ENCODE measurements around the gene GAP43.

Gene GAP43

GRCh38 chr3:115615001-115615814, 8.1 kb upstream of the GAP43 start:
- no peak overlapping the region for H2AFZ ChIP-seq (ENCODE audit: low read depth, low read length, severe bottlenecking)
- H3K9me2 ChIP-seq (replicated peaks; ENCODE audit: insufficient read depth, low read length), result no peaks in the 10 kb centered on the region
- no peaks in the 10 kb centered on the region for H4K20me1 ChIP-seq (ENCODE audit: low read depth, low read length)
- no peaks in the 10 kb centered on the region for H3K9me3 ChIP-seq (ENCODE audit: insufficient read depth, low read length)
- no peak for TF ChIP-seq CTCF (IDR thresholded peaks at IDR 0.05; ENCODE audit: insufficient read depth, low read length, poor library complexity, severe bottlenecking)
- no peak for TF ChIP-seq EZH2phosphoT487 (conservative IDR thresholded peaks at IDR 0.05; ENCODE audit: low read length)
- H3F3A ChIP-seq (ENCODE audit: insufficient read depth), result no peaks in the 10 kb centered on the region
- H3K27ac ChIP-seq (ENCODE audit: low read depth, low read length), result no peak overlapping the region
- no peaks in the 10 kb centered on the region for H3K36me3 ChIP-seq (ENCODE audit: low read length)
- H3K9ac ChIP-seq (ENCODE audit: low read length), result no peak overlapping the region
- H3K79me2 ChIP-seq (ENCODE audit: insufficient read depth, low read length), result no peaks in the 10 kb centered on the region
- no peaks in the 10 kb centered on the region for H3K27me3 ChIP-seq (ENCODE audit: low read length)
- no peak overlapping the region for H3K4me3 ChIP-seq (ENCODE audit: insufficient read depth, low read length, poor library complexity, severe bottlenecking)
- no peak overlapping the region for H3K4me2 ChIP-seq (ENCODE audit: low read depth, low read length, poor library complexity, severe bottlenecking)

- Histone ChIP-seq H3K27me3 (ENCODE audit: low read length) (no peaks in the 10 kb centered on the region), H3K4me2 (ENCODE audit: low read depth, low read length, poor library complexity, severe bottlenecking) (no peak overlapping the region), H3K4me3 (ENCODE audit: insufficient read depth, low read length, poor library complexity, severe bottlenecking) (no peak overlapping the region), H2AFZ (ENCODE audit: low read depth, low read length, severe bottlenecking) (no peak overlapping the region), H3K9me2 (replicated peaks; ENCODE audit: insufficient read depth, low read length) (no peaks in the 10 kb centered on the region), H3F3A (ENCODE audit: insufficient read depth) (no peaks in the 10 kb centered on the region), H3K36me3 (ENCODE audit: low read length) (no peaks in the 10 kb centered on the region), H3K79me2 (ENCODE audit: insufficient read depth, low read length) (no peaks in the 10 kb centered on the region), H3K9ac (ENCODE audit: low read length) (no peak overlapping the region), H3K27ac (ENCODE audit: low read depth, low read length) (no peak overlapping the region), H3K9me3 (ENCODE audit: insufficient read depth, low read length) (no peaks in the 10 kb centered on the region), H4K20me1 (ENCODE audit: low read depth, low read length) (no peaks in the 10 kb centered on the region)
- TF ChIP-seq CTCF (IDR thresholded peaks at IDR 0.05; ENCODE audit: insufficient read depth, low read length, poor library complexity, severe bottlenecking) (no peak), EZH2phosphoT487 (conservative IDR thresholded peaks at IDR 0.05; ENCODE audit: low read length) (no peak)
These were observed 6.8 kb upstream of the GAP43 start for GRCh38 chr3:115616461-115616860.

- no peaks in the 10 kb centered on the region for H3K27me3 ChIP-seq (ENCODE audit: low read length)
- H3K27ac ChIP-seq (ENCODE audit: low read depth, low read length), result no peak overlapping the region
- no peak overlapping the region for H3K9ac ChIP-seq (ENCODE audit: low read length)
- no peaks in the 10 kb centered on the region for H3K9me2 ChIP-seq (replicated peaks; ENCODE audit: insufficient read depth, low read length)
- no peaks in the 10 kb centered on the region for H3K79me2 ChIP-seq (ENCODE audit: insufficient read depth, low read length)
- no peak overlapping the region for H2AFZ ChIP-seq (ENCODE audit: low read depth, low read length, severe bottlenecking)
- H3F3A ChIP-seq (ENCODE audit: insufficient read depth), result no peaks in the 10 kb centered on the region
- no peak overlapping the region for H3K4me3 ChIP-seq (ENCODE audit: insufficient read depth, low read length, poor library complexity, severe bottlenecking)
- no peak for TF ChIP-seq EZH2phosphoT487 (conservative IDR thresholded peaks at IDR 0.05; ENCODE audit: low read length)
- TF ChIP-seq CTCF (IDR thresholded peaks at IDR 0.05; ENCODE audit: insufficient read depth, low read length, poor library complexity, severe bottlenecking), result no peak
- H3K4me2 ChIP-seq (ENCODE audit: low read depth, low read length, poor library complexity, severe bottlenecking), result no peak overlapping the region
- no peaks in the 10 kb centered on the region for H3K36me3 ChIP-seq (ENCODE audit: low read length)
- no peaks in the 10 kb centered on the region for H3K9me3 ChIP-seq (ENCODE audit: insufficient read depth, low read length)
- no peaks in the 10 kb centered on the region for H4K20me1 ChIP-seq (ENCODE audit: low read depth, low read length)
These were observed 5.7 kb upstream of the GAP43 start for GRCh38 chr3:115617591-115617990.
